ENCODE data around the gene HLA-DOA.

Gene HLA-DOA

DNA sequence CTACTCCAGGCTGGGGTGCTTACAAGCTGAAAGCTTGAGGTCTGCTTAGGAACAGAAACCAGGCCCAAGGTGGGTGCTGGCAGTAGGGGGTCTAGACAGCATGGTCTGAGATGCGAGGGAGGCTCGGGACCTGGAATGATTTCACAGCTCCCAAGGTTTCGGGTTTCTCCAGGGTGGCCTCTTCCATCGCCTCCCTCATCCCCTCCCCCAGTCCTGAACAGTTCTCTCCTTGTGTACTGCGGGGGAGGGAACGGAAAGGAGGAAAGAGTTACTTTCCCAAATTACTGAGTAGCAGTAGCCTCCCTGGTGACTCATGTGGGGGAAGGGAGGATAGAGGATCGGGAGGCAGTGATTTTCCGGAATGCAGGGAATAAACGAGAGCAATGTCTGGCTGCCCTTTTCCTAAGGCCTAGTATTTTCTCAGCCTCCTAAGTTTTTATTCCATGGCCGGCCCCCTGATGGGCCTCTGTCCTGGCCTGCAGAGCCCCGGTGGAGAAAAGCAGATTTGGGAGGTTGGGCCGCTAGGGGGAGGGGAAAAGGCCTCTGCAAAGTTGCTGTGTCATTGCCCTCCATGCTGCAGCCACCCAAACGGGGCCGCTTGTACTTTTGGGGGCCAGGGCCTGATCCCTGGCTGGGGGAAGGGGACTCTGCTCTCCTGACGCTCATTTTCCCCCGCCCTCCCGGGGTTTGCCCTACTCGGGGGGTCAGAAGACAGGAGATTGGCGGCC, 39.5 kb downstream of the HLA-DOA start:
- DNase-seq (ENCODE audit: low read depth), result peak; percentile 93
- peak overlapping the region; percentile 89 for H3K4me3 ChIP-seq (ENCODE audit: low read length)
- TF ChIP-seq, protein P1, sequence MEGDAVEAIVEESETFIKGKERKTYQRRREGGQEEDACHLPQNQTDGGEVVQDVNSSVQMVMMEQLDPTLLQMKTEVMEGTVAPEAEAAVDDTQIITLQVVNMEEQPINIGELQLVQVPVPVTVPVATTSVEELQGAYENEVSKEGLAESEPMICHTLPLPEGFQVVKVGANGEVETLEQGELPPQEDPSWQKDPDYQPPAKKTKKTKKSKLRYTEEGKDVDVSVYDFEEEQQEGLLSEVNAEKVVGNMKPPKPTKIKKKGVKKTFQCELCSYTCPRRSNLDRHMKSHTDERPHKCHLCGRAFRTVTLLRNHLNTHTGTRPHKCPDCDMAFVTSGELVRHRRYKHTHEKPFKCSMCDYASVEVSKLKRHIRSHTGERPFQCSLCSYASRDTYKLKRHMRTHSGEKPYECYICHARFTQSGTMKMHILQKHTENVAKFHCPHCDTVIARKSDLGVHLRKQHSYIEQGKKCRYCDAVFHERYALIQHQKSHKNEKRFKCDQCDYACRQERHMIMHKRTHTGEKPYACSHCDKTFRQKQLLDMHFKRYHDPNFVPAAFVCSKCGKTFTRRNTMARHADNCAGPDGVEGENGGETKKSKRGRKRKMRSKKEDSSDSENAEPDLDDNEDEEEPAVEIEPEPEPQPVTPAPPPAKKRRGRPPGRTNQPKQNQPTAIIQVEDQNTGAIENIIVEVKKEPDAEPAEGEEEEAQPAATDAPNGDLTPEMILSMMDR (IDR thresholded peaks at IDR 0.05; ENCODE audit: insufficient read depth, low read depth, low read length, missing control alignments), result peak; percentile 39

DNA sequence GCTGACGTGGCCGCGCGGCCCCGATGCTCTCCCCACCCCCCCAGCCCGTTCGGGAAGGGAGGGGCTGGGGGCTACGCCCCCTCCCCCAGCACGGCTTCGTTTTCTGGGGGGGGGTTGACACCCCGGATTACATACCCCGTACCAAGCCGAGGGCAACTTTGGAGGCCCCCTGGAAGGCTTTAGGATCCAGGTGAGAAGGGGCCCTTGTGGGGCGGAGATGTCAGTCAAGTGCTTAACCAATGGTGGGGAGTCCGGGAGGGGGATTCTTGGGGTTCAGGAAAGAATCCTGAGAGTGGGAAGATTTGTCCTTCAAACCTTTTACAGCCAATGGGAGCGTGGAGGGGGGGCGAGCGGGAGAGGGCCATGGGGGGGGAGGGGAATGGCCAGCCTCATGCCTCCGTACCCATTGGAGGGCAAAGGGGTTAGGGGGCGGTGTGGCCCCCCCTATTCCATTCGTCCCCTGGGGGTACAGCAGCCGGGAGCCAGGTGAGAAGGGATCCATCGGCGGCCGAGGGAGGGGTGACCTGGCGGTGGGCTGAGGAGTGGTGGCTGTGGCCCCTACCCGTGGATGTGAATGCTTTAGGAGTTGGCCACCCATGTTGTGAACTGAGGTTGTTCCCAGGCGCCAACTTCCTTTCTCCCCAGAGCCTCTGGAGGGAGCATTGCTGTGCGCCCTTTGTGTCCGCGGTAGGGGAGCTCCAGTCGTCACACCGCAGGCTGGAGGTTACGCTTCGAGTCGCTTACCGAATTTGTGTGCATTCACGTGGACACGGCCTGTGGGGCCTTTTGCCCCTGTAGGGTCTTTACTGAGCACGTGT, 40.3 kb downstream of the HLA-DOA start:
- peak overlapping the region; percentile 89 for H3K4me3 ChIP-seq (ENCODE audit: low read length)
- DNase-seq (ENCODE audit: low read depth), result peak; percentile 77
- TF ChIP-seq, protein P1 (IDR thresholded peaks at IDR 0.05; ENCODE audit: insufficient read depth, low read depth, low read length, missing control alignments), result peak; percentile 29

DNA sequence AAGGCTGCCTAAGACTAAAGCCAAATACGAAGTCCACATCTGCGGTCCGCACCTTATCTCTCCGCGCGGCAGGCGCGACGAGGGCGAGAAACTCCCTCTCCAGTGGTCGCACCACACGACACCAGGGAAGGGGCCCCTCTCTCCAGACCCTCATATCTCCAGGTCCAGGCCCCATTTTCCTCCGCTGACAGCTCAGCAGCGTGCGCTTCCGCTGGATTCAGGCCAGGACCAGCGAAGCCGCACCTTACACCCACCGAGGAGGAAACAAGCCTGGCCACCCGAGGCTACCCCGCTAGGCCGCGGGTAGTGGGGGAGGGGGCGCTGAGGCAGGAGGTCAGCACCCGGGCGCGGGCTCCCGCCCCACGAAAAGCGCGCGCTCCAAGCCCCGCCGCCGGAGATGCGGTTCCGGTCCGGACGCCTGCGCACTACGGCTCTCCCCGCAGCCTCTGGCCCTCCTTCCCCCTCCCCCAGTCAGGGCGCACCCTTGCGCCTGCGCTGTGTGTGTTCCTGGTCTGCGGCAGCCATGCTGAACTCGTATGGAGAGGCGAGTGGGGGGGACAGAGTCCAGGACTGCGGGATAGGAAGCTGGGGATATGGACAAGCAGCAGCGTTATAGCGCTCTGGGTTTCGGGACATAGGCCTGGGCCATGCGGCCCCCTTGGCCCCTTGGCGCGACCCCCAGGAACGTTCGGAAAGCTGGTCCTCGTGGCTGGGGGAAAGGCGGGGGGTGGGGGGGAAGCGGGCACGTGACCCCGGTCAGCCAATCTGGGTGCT, 41.1 kb downstream of the HLA-DOA start, which contains the start of gene BRD2:
BRD2 (plus strand) TSS at position 502 of the 774 bp plus-strand sequence. CDS start 4,305 bp downstream, outside the sequence.
- DNase-seq (ENCODE audit: low read depth), result peak; percentile 96
- TF ChIP-seq, protein P1 (IDR thresholded peaks at IDR 0.05; ENCODE audit: insufficient read depth, low read depth, low read length, missing control alignments), result no peak
- H3K4me3 ChIP-seq (ENCODE audit: low read length), result peak within 1 kb of the TSS; percentile 89

DNA sequence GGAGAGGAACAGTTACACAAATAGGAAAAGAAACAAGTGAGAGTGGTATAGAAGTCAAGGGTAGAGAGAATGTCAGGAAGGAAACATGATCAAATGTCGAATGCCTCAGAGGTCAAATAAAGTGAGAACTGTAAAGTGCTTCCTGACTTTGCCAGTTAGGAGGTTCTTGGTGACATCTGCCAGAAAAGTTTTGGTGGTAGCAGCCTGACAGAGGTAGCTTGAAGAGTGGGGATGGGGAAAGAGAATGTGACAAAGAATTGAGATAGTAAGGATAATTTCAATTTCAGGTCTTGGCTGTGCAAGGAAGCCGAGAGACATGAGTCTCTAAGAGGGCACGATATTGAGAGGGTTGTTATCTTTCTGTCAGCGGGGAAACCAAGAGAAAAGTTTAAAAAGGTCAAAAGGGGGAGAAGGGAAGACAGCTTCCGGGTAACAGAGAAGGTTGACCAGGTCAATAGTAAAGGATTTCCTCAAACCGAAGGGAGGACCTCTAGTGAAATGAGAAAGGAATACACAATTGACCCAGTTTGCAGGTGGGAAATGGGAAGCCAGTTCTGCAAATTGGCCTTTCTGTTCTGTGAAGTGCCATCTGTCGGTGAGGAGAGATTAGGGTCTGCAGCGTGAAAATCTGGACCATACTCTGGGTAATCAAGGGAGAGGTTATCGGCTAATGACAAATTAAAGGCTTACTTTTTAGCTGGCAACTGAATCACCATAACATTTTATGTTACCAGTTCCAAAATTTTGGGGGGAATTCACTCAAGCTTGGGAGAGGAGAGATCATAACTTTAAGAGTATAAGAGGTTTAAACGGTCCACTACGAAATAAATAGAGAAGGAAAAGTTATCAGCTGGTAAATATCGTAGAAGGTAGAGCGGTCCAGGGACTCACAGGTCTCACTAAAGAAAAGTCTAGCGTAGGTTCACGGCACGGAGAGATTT, 42.0 kb downstream of the HLA-DOA start:
- peak; percentile 56 for DNase-seq (ENCODE audit: low read depth)
- H3K4me3 ChIP-seq (ENCODE audit: low read length), result peak overlapping the region; percentile 89
- TF ChIP-seq, protein P1 (IDR thresholded peaks at IDR 0.05; ENCODE audit: insufficient read depth, low read depth, low read length, missing control alignments), result peak; percentile 64

DNA sequence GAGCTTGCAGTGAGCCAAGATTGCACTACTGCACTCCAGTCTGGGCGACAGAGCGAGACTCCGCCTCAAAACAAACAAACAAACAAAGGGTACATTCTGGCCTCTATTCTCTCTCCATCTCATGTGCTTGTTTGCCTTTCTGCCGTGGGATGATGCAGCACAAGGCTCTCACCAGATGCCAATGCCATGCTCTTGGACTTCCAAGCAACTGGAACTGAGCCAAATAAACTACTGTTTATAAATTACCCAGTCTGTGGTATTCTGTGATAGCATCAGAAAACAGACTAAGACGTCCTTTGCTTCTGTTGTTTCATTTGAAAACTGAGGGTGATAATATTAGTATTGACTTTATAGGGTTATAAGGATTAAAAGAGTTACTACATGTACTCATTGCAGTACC, 44.6 kb downstream of the HLA-DOA start:
- DNase-seq (ENCODE audit: low read depth), result no peak
- TF ChIP-seq, protein P1 (IDR thresholded peaks at IDR 0.05; ENCODE audit: insufficient read depth, low read depth, low read length, missing control alignments), result no peak
- H3K4me3 ChIP-seq (ENCODE audit: low read length), result no peak overlapping the region

DNA sequence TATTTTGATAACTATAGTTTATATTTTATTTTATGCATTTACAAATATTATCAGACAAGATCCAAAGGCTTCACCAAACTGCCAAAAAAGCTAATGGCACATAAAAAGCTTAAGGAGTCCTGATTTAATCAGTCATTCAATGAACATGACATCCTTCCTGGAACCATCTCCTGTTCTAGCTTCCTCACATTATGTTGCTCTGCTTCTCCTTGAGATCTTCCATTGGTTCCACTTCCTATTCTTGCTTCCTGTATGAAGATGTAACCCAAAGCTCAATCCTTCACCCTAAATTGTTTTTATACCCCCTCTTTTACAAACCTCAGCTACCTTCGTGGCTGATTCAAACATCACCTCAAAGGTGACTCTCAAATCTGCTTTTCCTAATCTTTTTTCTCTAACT, 45.5 kb downstream of the HLA-DOA start:
- H3K4me3 ChIP-seq (ENCODE audit: low read length), result no peak overlapping the region
- TF ChIP-seq, protein P1 (IDR thresholded peaks at IDR 0.05; ENCODE audit: insufficient read depth, low read depth, low read length, missing control alignments), result no peak
- DNase-seq (ENCODE audit: low read depth), result no peak
